Pancreas (tissue), 10 donors: Measurements from ENCODE around the gene ANO10. TPM values are rescaled to one million over a fixed set of nuclear protein-coding genes. Genes with fewer than 3 reads are reported as not detected.

Experiments used
- ATAC-seq, 4 donors: fragments of 200-7000 bp; cut with Tn5 transposase; one replicate each; pipeline versions ENCODE4 v1.8.0 to v1.9.1; 2020; ENCODE audit warnings: mild to moderate bottlenecking in 4 of 4, moderate library complexity in 4 of 4
- DNase-seq, 6 donors: peaks; one replicate each; pipeline ENCODE4 v3.0.0-alpha.2; 2020
- FAIRE-seq: peaks from 2 replicates; lab custom pipeline; 2012; peaks lifted over from hg19 to GRCh38; lab: Jason Lieb, UNC
- H3K27ac ChIP-seq, 4 donors: fragments of 200-600 bp; sonication (generic); 1 replicate in 3 of 4; 2 replicates in 1 of 4; pipeline versions ENCODE4 v1.5.0 to v1.8.0; 2020
- H3K27me3 ChIP-seq, 4 donors: fragments of 200-600 bp; one replicate each; pipeline ENCODE4 v1.8.0; 2021
- H3K36me3 ChIP-seq, 3 donors: fragments of 200-600 bp; sonication (generic) in 1 of 3; one replicate each; pipeline versions ENCODE4 v1.5.0 to v1.8.0; 2020 to 2021
- H3K4me1 ChIP-seq, 3 donors: fragments of 200-600 bp; one replicate each; pipeline ENCODE4 v1.8.0; 2021
- H3K4me3 ChIP-seq, 4 donors: fragments of 200-600 bp; sonication (generic) in 2 of 4; one replicate each; pipeline versions ENCODE4 v1.5.0 to v1.8.0; 2020 to 2021
- H3K9me3 ChIP-seq, 4 donors: fragments of 200-600 bp; one replicate each; pipeline ENCODE4 v1.8.0; 2021
- CTCF ChIP-seq, 4 donors: fragments of 200-600 bp; sonication (generic) in 3 of 4; IDR thresholded peaks; one replicate each; pipeline versions ENCODE4 v1.5.0 to v1.8.0; 2021; ENCODE audit warnings: antibody characterized with exemption in 4 of 4
- WGBS, 2 donors: extraction: QIAGEN DNeasy Blood & Tissue Kit; methylation state at CpG; one replicate each; pipeline ENCODE4 v1.1.7; 2013; 5-methylcytosine and 5-hydroxymethylcytosine counted together
- intact Hi-C, 3 donors: fragments of 100-400 bp; cut with DNase I; formaldehyde crosslinking; loops; one replicate each; pipeline versions ENCODE4 v1.11.1 to v1.14.2; 2022
- polyA plus RNA-seq, 2 donors: library from polyadenylated mRNA; stranded (reverse); fragments of 200-250 nt; gene quantifications; one replicate each; pipeline ENCODE4 v1.2.3, GENCODE V29; 2013
- total RNA-seq, 6 donors: library from RNA; stranded (reverse); fragmentation: NEBNext Ultra II Directional in 4 of 6; extraction: Animal tissue kit (Norgen Biotek cat#: 25700) in 4 of 6; gene quantifications; one replicate each; pipeline versions ENCODE4 v1.2.1 to v1.2.4, GENCODE V29; 2021 to 2023
- donor health status: healthy with polysubstance abuse.
- donor health status: DM: no; HTN: no; CAD: no; lungs with moderate emphysema.
- donor health status: DM: no; HTN: no; CAD: no.
- donor health status: control.
- donor health status: control.
- donor health status: Bipolar disorder and iron deficiency.
- donor health status: DM: yes; HTN: yes; CAD: no.
- donor health status: DM: no; HTN: no; CAD: no.
- donor health status: DM: no; HTN: no; CAD: no.
- donor health status: DM: yes; HTN: yes; CAD: no.

Gene ANO10
- total and polyA plus RNA-seq, 8 donors = 7.2 to 17.6 (median 10.1) TPM

- no peak for DNase-seq
- ATAC-seq = no peak
- no peak overlapping the region for H3K27ac ChIP-seq
- H3K9me3 ChIP-seq = no peaks in the 10 kb centered on the region
- 90 to 94% methylated on average over 5 of the region's 5 CpGs for WGBS, 2 donors
- no peak overlapping the region for H3K4me3 ChIP-seq
- no peaks in the 10 kb centered on the region for H3K36me3 ChIP-seq
- no peak for TF ChIP-seq CTCF (IDR thresholded peaks at IDR 0.05)
- H3K27me3 ChIP-seq = no peaks in the 10 kb centered on the region
- H3K4me1 ChIP-seq = peaks cover 0 to 4% (median 0%) of the 10 kb centered on the region in 3 donors
- FAIRE-seq = no peak
- intact Hi-C loops = no loop called here
Measured at GRCh38 chr3:43616034-43616433, 5.8 kb downstream of the ANO10 start.

GRCh38 chr3:43615133-43615532 is 6.7 kb downstream of the ANO10 start:
- Histone ChIP-seq H3K27ac (no peak overlapping the region), H3K27me3 (no peaks in the 10 kb centered on the region), H3K9me3 (no peaks in the 10 kb centered on the region), H3K4me1 (no peaks in the 10 kb centered on the region), H3K36me3 (no peaks in the 10 kb centered on the region), H3K4me3 (no peak overlapping the region)
- DNase-seq (no peak), ATAC-seq (no peak), FAIRE-seq (no peak)
- TF ChIP-seq CTCF (IDR thresholded peaks at IDR 0.05) = no peak
- intact Hi-C loops = no loop called here
- 97 to 98% methylated on average over 1 of the region's 1 CpG for WGBS, 2 donors

GRCh38 chr3:43613976-43614375 is 7.8 kb downstream of the ANO10 start:
- intact Hi-C loops = no loop called here
- no peak overlapping the region for H3K27ac ChIP-seq
- H3K4me3 ChIP-seq = no peak overlapping the region
- no peaks in the 10 kb centered on the region for H3K9me3 ChIP-seq
- H3K27me3 ChIP-seq = no peaks in the 10 kb centered on the region
- no peak for TF ChIP-seq CTCF (IDR thresholded peaks at IDR 0.05)
- H3K4me1 ChIP-seq = no peaks in the 10 kb centered on the region
- 92 to 93% methylated on average over 5 of the region's 5 CpGs for WGBS, 2 donors
- DNase-seq = no peak
- ATAC-seq = no peak
- H3K36me3 ChIP-seq = no peaks in the 10 kb centered on the region
- no peak for FAIRE-seq

- H3K27me3 ChIP-seq = no peaks in the 10 kb centered on the region
- FAIRE-seq = no peak
- H3K27ac ChIP-seq = no peak overlapping the region
- no peak for DNase-seq
- no peaks in the 10 kb centered on the region for H3K4me1 ChIP-seq
- ATAC-seq = no peak
- no peaks in the 10 kb centered on the region for H3K9me3 ChIP-seq
- H3K36me3 ChIP-seq = no peaks in the 10 kb centered on the region
- no peak for TF ChIP-seq CTCF (IDR thresholded peaks at IDR 0.05)
- H3K4me3 ChIP-seq = no peak overlapping the region
- intact Hi-C loops = no loop called here
Measured at GRCh38 chr3:43612419-43612818, 9.4 kb downstream of the ANO10 start.

- Histone ChIP-seq H3K27ac (no peak overlapping the region), H3K9me3 (no peaks in the 10 kb centered on the region), H3K27me3 (no peaks in the 10 kb centered on the region), H3K36me3 (no peaks in the 10 kb centered on the region), H3K4me3 (no peak overlapping the region), H3K4me1 (no peaks in the 10 kb centered on the region)
- 97 to 99% methylated on average over 1 of the region's 1 CpG for WGBS, 2 donors
- DNase-seq (no peak), FAIRE-seq (no peak), ATAC-seq (no peak)
- intact Hi-C loops = no loop called here
- no peak for TF ChIP-seq CTCF (IDR thresholded peaks at IDR 0.05)
Measured at GRCh38 chr3:43609406-43609805, 12.4 kb downstream of the ANO10 start.
